ENCODE results near the gene MAPKBP1.

DNA sequence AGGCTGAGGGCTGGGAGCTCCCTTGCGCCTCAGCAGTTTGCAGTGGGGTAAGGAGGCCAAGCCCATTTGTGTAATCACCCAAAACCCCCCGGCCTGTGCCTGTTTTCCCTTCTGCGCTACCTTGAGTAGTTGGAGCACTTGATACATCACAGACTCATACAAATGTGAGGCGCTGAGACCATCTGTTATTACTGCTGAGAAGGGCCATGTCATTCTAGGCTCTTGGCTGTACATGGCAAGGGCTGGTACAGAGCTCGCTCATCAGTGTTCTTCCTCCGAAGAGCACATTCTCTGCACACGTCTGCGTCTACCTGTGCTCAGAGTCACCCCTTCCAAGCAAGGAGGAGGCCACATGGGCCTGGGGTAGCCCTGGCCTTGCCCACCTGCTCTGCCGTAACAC is 73.7 kb downstream of the MAPKBP1 start:
- TF ChIP-seq POLR2A (IDR thresholded peaks at IDR 0.05; ENCODE audit: extremely low read depth, insufficient read length) = no peak
- TF ChIP-seq, protein P1, sequence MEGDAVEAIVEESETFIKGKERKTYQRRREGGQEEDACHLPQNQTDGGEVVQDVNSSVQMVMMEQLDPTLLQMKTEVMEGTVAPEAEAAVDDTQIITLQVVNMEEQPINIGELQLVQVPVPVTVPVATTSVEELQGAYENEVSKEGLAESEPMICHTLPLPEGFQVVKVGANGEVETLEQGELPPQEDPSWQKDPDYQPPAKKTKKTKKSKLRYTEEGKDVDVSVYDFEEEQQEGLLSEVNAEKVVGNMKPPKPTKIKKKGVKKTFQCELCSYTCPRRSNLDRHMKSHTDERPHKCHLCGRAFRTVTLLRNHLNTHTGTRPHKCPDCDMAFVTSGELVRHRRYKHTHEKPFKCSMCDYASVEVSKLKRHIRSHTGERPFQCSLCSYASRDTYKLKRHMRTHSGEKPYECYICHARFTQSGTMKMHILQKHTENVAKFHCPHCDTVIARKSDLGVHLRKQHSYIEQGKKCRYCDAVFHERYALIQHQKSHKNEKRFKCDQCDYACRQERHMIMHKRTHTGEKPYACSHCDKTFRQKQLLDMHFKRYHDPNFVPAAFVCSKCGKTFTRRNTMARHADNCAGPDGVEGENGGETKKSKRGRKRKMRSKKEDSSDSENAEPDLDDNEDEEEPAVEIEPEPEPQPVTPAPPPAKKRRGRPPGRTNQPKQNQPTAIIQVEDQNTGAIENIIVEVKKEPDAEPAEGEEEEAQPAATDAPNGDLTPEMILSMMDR (IDR thresholded peaks at IDR 0.05; ENCODE audit: low read depth, low read length) = no peak
- TF ChIP-seq, protein P2, sequence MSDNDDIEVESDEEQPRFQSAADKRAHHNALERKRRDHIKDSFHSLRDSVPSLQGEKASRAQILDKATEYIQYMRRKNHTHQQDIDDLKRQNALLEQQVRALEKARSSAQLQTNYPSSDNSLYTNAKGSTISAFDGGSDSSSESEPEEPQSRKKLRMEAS (IDR thresholded peaks at IDR 0.05; ENCODE audit: low read depth, low read length) = no peak
